Measurements from ENCODE around the gene LPIN2. TPM values are rescaled to one million over a fixed set of nuclear protein-coding genes. Genes with fewer than 3 reads are reported as not detected.

Gene LPIN2
- total RNA-seq, 1 experiment from 2014 or later, result 25.3 TPM

DNA sequence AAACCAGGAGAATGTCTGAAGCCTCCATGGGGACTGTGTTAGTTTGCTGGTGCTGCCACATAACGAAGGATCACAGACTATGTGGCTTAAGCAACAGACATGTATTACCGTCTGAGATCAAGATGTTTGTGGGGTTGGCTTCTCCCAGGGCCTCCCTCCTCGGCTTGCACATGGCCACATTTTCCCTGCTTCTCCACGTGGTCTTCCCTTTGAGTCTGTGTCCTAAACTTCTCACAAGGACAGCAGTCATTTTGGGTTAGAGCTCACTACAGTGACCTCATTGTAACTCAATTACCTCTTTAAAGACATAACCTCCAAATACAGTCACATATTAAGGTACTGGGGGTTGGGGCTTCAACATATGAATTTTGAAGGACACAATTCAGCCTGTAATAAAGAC lies 44.6 kb upstream of the LPIN2 start:
- CTCF ChIA-PET, result no interaction called here
- Histone ChIP-seq H3K4me1 (peaks cover 17% of the 10 kb centered on the region), H3K36me3 (ENCODE audit: control insufficient read depth, insufficient read depth, low read length) (no peaks in the 10 kb centered on the region; the same call in 1 of the 2 replicates), H3K9me3 (peaks cover 4% of the 10 kb centered on the region; the same call in 1 of the 2 replicates), H3K27me3 (replicated peaks; ENCODE audit: control insufficient read depth, insufficient read depth, low read length) (no peaks in the 10 kb centered on the region), H3K4me3 (ENCODE audit: low read depth, low read length) (no peak overlapping the region)
- BruUV-seq (replicated peaks), result no TSS peak
- TF ChIP-seq CTCF (IDR thresholded peaks at IDR 0.05; ENCODE audit: insufficient read depth in 1 of 2, low read depth in 1 of 2, low read length in 1 of 2, severe bottlenecking in 1 of 2, unreplicated experiment in 1 of 2), result no peak
- no peaks in the 10 kb centered on the region for H3K36me3 Mint-ChIP-seq (ENCODE audit: insufficient read depth, unreplicated experiment)
- H3K27me3 Mint-ChIP-seq (ENCODE audit: insufficient read depth, unreplicated experiment), result no peaks in the 10 kb centered on the region
- no peak overlapping the region for H3K4me3 Mint-ChIP-seq (ENCODE audit: unreplicated experiment)
- H3K9me3 Mint-ChIP-seq (ENCODE audit: unreplicated experiment), result peaks cover 20% of the 10 kb centered on the region
- H3K27ac Mint-ChIP-seq (ENCODE audit: unreplicated experiment), result no peak overlapping the region
- intact Hi-C loops (cut with micrococcal nuclease; ENCODE audit: unreplicated experiment), result no loop called here
- POLR2A ChIA-PET, result interaction anchor here (0.5 kb wide), 1 partner anchor 45 kb away, joined by 3 read pairs; the partner anchor contains the start of gene LPIN2
- DNase-seq, result no peak
- peaks cover 27% of the 10 kb centered on the region for H3K4me1 Mint-ChIP-seq (ENCODE audit: low read depth, unreplicated experiment)

DNA sequence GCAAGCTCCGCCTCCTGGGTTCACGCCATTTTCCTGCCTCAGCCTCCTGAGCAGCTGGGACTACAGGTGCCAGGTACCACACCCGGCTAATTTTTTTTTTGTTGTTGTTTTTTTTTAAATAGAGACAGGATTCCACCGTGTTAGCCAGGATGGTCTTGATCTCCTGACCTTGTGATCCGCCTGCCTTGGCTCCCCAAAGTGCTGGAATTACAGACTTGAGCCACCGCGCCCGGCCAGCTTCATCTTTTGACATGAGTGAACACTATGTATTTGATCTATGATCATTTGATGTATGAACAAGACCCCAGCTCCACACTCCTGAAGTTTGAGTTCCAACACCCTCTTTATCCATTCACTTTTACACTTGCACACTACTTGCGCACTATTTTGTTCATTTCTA lies 43.4 kb upstream of the LPIN2 start:
- Histone ChIP-seq H3K9me3 (peaks cover 4% of the 10 kb centered on the region; the same call in 1 of the 2 replicates), H3K27me3 (replicated peaks; ENCODE audit: control insufficient read depth, insufficient read depth, low read length) (no peaks in the 10 kb centered on the region), H3K4me3 (ENCODE audit: low read depth, low read length) (no peak overlapping the region), H3K4me1 (peaks cover 23% of the 10 kb centered on the region), H3K36me3 (ENCODE audit: control insufficient read depth, insufficient read depth, low read length) (no peaks in the 10 kb centered on the region; the same call in 1 of the 2 replicates)
- peaks cover 20% of the 10 kb centered on the region for H3K9me3 Mint-ChIP-seq (ENCODE audit: unreplicated experiment)
- peaks cover 35% of the 10 kb centered on the region for H3K4me1 Mint-ChIP-seq (ENCODE audit: low read depth, unreplicated experiment)
- no TSS peak for BruUV-seq (replicated peaks)
- no peaks in the 10 kb centered on the region for H3K27me3 Mint-ChIP-seq (ENCODE audit: insufficient read depth, unreplicated experiment)
- ChIA-PET POLR2A (interaction anchor here (0.5 kb wide), 1 partner anchor 239 kb away, joined by 10 read pairs; no protein-coding TSS in a partner anchor), CTCF (interaction anchor here (0.7 kb wide), 1 partner anchor 31 kb away, joined by 3 read pairs; no protein-coding TSS in a partner anchor)
- intact Hi-C loops (cut with micrococcal nuclease; ENCODE audit: unreplicated experiment), result no loop called here
- peak overlapping the region; percentile 24 for H3K27ac Mint-ChIP-seq (ENCODE audit: unreplicated experiment)
- no peaks in the 10 kb centered on the region for H3K36me3 Mint-ChIP-seq (ENCODE audit: insufficient read depth, unreplicated experiment)
- DNase-seq, result no peak
- no peak for TF ChIP-seq CTCF (IDR thresholded peaks at IDR 0.05; ENCODE audit: insufficient read depth in 1 of 2, low read depth in 1 of 2, low read length in 1 of 2, severe bottlenecking in 1 of 2, unreplicated experiment in 1 of 2)
- no peak overlapping the region for H3K4me3 Mint-ChIP-seq (ENCODE audit: unreplicated experiment)

- Mint-ChIP-seq H3K4me3 (ENCODE audit: unreplicated experiment) (no peak overlapping the region), H3K9me3 (ENCODE audit: unreplicated experiment) (peaks cover 20% of the 10 kb centered on the region), H3K27me3 (ENCODE audit: insufficient read depth, unreplicated experiment) (no peaks in the 10 kb centered on the region), H3K27ac (ENCODE audit: unreplicated experiment) (no peak overlapping the region), H3K36me3 (ENCODE audit: insufficient read depth, unreplicated experiment) (no peaks in the 10 kb centered on the region), H3K4me1 (ENCODE audit: low read depth, unreplicated experiment) (peaks cover 35% of the 10 kb centered on the region)
- TF ChIP-seq CTCF (IDR thresholded peaks at IDR 0.05; ENCODE audit: insufficient read depth in 1 of 2, low read depth in 1 of 2, low read length in 1 of 2, severe bottlenecking in 1 of 2, unreplicated experiment in 1 of 2), result no peak
- H3K27me3 ChIP-seq (replicated peaks; ENCODE audit: control insufficient read depth, insufficient read depth, low read length), result no peaks in the 10 kb centered on the region
- intact Hi-C loops (cut with micrococcal nuclease; ENCODE audit: unreplicated experiment), result no loop called here
- peaks cover 4% of the 10 kb centered on the region; the same call in 1 of the 2 replicates for H3K9me3 ChIP-seq
- no peak for DNase-seq
- no peaks in the 10 kb centered on the region; the same call in 1 of the 2 replicates for H3K36me3 ChIP-seq (ENCODE audit: control insufficient read depth, insufficient read depth, low read length)
- ChIA-PET CTCF (interaction anchor here (0.7 kb wide), 1 partner anchor 32 kb away, joined by 3 read pairs; no protein-coding TSS in a partner anchor), POLR2A (interaction anchor here (0.5 kb wide), 1 partner anchor 239 kb away, joined by 10 read pairs; no protein-coding TSS in a partner anchor)
- H3K4me3 ChIP-seq (ENCODE audit: low read depth, low read length), result no peak overlapping the region
- BruUV-seq (replicated peaks), result no TSS peak
- peaks cover 23% of the 10 kb centered on the region for H3K4me1 ChIP-seq
These were observed 42.9 kb upstream of the LPIN2 start for GRCh38 chr18:3055816-3056215.

All from Caco-2 (cell line).